Endothelial cell of umbilical vein (primary cell): ENCODE measurements around the gene RABL6. TPM values are rescaled to one million over a fixed set of nuclear protein-coding genes. Genes with fewer than 3 reads are reported as not detected.

Experiments used
- BruUV-seq: library from RNA; stranded (reverse); fragments of 400-500 nt; replicated peaks from 2 replicates; lab custom pipeline; 2021; lab: Mats Ljungman, UMichigan
- CTCF ChIA-PET: fragments of 300-600, 350-600 bp; sonication (Branson Sonifier 250); formaldehyde crosslinking; loops from one replicate; lab custom pipeline; 2021; ENCODE audit warnings: antibody characterized with exemption, inconsistent platforms; lab: Charles Lee
- POLR2A ChIA-PET: fragments of 300-600, 350-600 bp; sonication (Branson Sonifier 250); formaldehyde crosslinking; loops from one replicate; lab custom pipeline; 2021; ENCODE audit warnings: antibody characterized with exemption, inconsistent platforms; lab: Charles Lee
- DNase-seq: peaks from one replicate; pipeline ENCODE4 v3.0.0-alpha.2; 2011; ENCODE audit warnings: low read depth, low spot score
- FAIRE-seq: peaks from 2 replicates; lab custom pipeline; 2011; peaks lifted over from hg19 to GRCh38; lab: Jason Lieb, UNC
- H2AFZ ChIP-seq: 2 replicates; pipeline ENCODE4 v1.6.0; 2012; ENCODE audit warnings: low read depth, low read length, control low read depth, inconsistent platforms
- H3K27ac ChIP-seq: 2 replicates; pipeline ENCODE4 v1.5.1; 2011; ENCODE audit warnings: low read depth, mild to moderate bottlenecking, control low read depth, low read length, moderate library complexity; ENCODE audit not compliant: insufficient read depth
- H3K27me3 ChIP-seq, 2 experiments: 2 replicates each; pipeline versions ENCODE4 v1.6.0 to v1.6.1; 2011; ENCODE audit warnings: low read length in 2 of 2, mixed read lengths in 1 of 2; ENCODE audit not compliant: control insufficient read depth in 2 of 2, insufficient read depth in 2 of 2
- H3K36me3 ChIP-seq, 2 experiments: 2 replicates in 1 of 2; 3 replicates in 1 of 2; pipeline ENCODE4 v1.5.1; 2011; ENCODE audit warnings: low read length in 2 of 2, mild to moderate bottlenecking in 1 of 2, moderate library complexity in 1 of 2; ENCODE audit not compliant: control insufficient read depth in 2 of 2, insufficient read depth in 2 of 2; ENCODE audit errors: extremely low read depth in 1 of 2
- H3K4me1 ChIP-seq: 3 replicates; pipeline ENCODE4 v1.5.1; 2011; ENCODE audit warnings: mild to moderate bottlenecking, low read length; ENCODE audit not compliant: control insufficient read depth, insufficient read depth; ENCODE audit errors: extremely low read depth
- H3K4me2 ChIP-seq: 2 replicates; pipeline ENCODE4 v1.6.1; 2011; ENCODE audit warnings: low read length, control low read depth, mixed read lengths; ENCODE audit not compliant: insufficient read depth
- H3K4me3 ChIP-seq, 3 experiments: fragments of 200-600 bp in 1 of 3; sonication (generic), shearing (Covaris generic) in 1 of 3; replicated peaks in 1 of 3; 2 replicates each; pipeline ENCODE4 v1.5.1; 2011 to 2016; ENCODE audit warnings: control low read depth in 3 of 3, low read length in 3 of 3, mild to moderate bottlenecking in 2 of 3, inconsistent platforms in 1 of 3, low read depth in 1 of 3, moderate library complexity in 1 of 3; ENCODE audit not compliant: insufficient read depth in 1 of 3
- H3K79me2 ChIP-seq: 2 replicates; pipeline ENCODE4 v1.6.0; 2012; ENCODE audit warnings: low read length, inconsistent platforms; ENCODE audit not compliant: control insufficient read depth, insufficient read depth
- H3K9ac ChIP-seq: replicated peaks from 2 replicates; pipeline ENCODE3; 2011; ENCODE audit warnings: low read length, control low read depth; ENCODE audit not compliant: insufficient read depth; ENCODE audit errors: extremely low read depth
- H3K9me1 ChIP-seq: replicated peaks from 3 replicates; pipeline ENCODE4 v1.6.0; 2011; ENCODE audit warnings: mild to moderate bottlenecking, low read length; ENCODE audit not compliant: control insufficient read depth, insufficient read depth; ENCODE audit errors: extremely low read depth
- H3K9me3 ChIP-seq: replicated peaks from 2 replicates; pipeline ENCODE4 v1.5.1; 2012; ENCODE audit warnings: low read length, inconsistent platforms; ENCODE audit not compliant: control insufficient read depth, insufficient read depth
- H4K20me1 ChIP-seq: replicated peaks from 2 replicates; pipeline ENCODE3; 2011; ENCODE audit warnings: mild to moderate bottlenecking, low read length; ENCODE audit not compliant: control insufficient read depth, insufficient read depth; ENCODE audit errors: extremely low read depth
- CTCF ChIP-seq, 2 donors: IDR thresholded peaks; 1 replicate in 1 of 2; 2 replicates in 1 of 2; pipeline ENCODE4 v1.5.1; 2011; ENCODE audit warnings: low read length in 2 of 2, mild to moderate bottlenecking in 2 of 2, moderate library complexity in 2 of 2, control low read depth in 1 of 2, inconsistent platforms in 1 of 2, low read depth in 1 of 2; ENCODE audit not compliant: insufficient read depth in 1 of 2; ENCODE audit errors: extremely low read depth in 1 of 2
- EZH2 ChIP-seq: IDR thresholded peaks from 2 replicates; pipeline ENCODE4 v1.6.1; 2012; ENCODE audit warnings: borderline replicate concordance, low read depth, mild to moderate bottlenecking, moderate library complexity, low read length, inconsistent platforms; ENCODE audit not compliant: severe bottlenecking
- FOS ChIP-seq: IDR thresholded peaks from 2 replicates; pipeline ENCODE4 v1.6.1; 2011; ENCODE audit warnings: mild to moderate bottlenecking, low read length, moderate library complexity, borderline replicate concordance; ENCODE audit not compliant: insufficient read depth
- GATA2 ChIP-seq: IDR thresholded peaks from 2 replicates; pipeline ENCODE4 v1.7.0; 2011; ENCODE audit warnings: low read depth, mild to moderate bottlenecking, moderate library complexity, mixed read lengths, low read length; ENCODE audit not compliant: insufficient read length, insufficient read depth
- JUN ChIP-seq: IDR thresholded peaks from 2 replicates; pipeline ENCODE4 v1.6.1; 2011; ENCODE audit warnings: borderline replicate concordance, low read depth; ENCODE audit not compliant: insufficient read length, insufficient read depth
- MAX ChIP-seq: IDR thresholded peaks from 2 replicates; pipeline ENCODE4 v1.6.1; 2011; ENCODE audit not compliant: insufficient read depth, insufficient read length
- MYC ChIP-seq: IDR thresholded peaks from one replicate; pipeline ENCODE4 v1.6.1; 2011; ENCODE audit warnings: mild to moderate bottlenecking, low read depth, low read length
- POLR2A ChIP-seq: IDR thresholded peaks from 2 replicates; pipeline ENCODE4 v1.6.1; 2012; ENCODE audit warnings: low read depth, mild to moderate bottlenecking, control low read depth, low read length
- POLR2AphosphoS5 ChIP-seq: IDR thresholded peaks from 2 replicates; pipeline ENCODE4 v1.6.1; 2012; ENCODE audit warnings: low read depth, mild to moderate bottlenecking, control low read depth, low read length, moderate library complexity; ENCODE audit not compliant: insufficient read depth
- dilution Hi-C: fragments of 300-500 bp; cut with MboI; formaldehyde crosslinking; loops from one replicate; pipeline ENCODE4 v1.15.0; 2019; ENCODE audit warnings: low sequenced_read_pairs; ENCODE audit not compliant: extremely low pct_ligation_motif_present
- intact Hi-C: fragments of 100-400 bp; cut with micrococcal nuclease; formaldehyde crosslinking; loops from one replicate; pipeline ENCODE4 v1.10.0; 2022
- polyA plus RNA-seq, 4 experiments: library from polyadenylated mRNA; depleted of rRNA in 3 of 4; stranded (reverse) in 3 of 4; unstranded in 1 of 4; fragments of >200 nt; gene quantifications; 2 replicates each; pipeline versions ENCODE4 v1.2.1 to v1.2.3, GENCODE V29; 2011 to 2012; ENCODE audit warnings: missing spikeins in 1 of 4
- total RNA-seq: library from RNA; stranded (reverse); gene quantifications from 2 replicates; pipeline ENCODE4 v1.2.3, GENCODE V29; 2021

Gene RABL6
- total and polyA plus RNA-seq, 2 donors (not counting 3 experiments of a cell fraction or from before 2014, with no cell fraction given) = 60.8 to 112 TPM

- ChIA-PET POLR2A (no interaction called here), CTCF (no interaction called here)
- H3K4me1 ChIP-seq = no peaks in the 10 kb centered on the region
- H3K27ac ChIP-seq = no peak overlapping the region
- H3K4me2 ChIP-seq = no peak overlapping the region
- intact Hi-C loops (no loop called here), dilution Hi-C loops (no loop called here)
- FAIRE-seq (no peak), DNase-seq (no peak)
- no peaks in the 10 kb centered on the region for H4K20me1 ChIP-seq
- BruUV-seq = no TSS peak
- no peaks in the 10 kb centered on the region for H3K27me3 ChIP-seq
- H3K9me3 ChIP-seq = no peaks in the 10 kb centered on the region
- peaks cover 0 to 6% of the 10 kb centered on the region in 2 experiments for H3K36me3 ChIP-seq
- H3K4me3 ChIP-seq = no peak overlapping the region
- TF ChIP-seq MAX (no peak), EZH2 (no peak), CTCF (IDR thresholded peaks at IDR 0.05; ENCODE audit: extremely low read depth in 1 of 2, insufficient read depth in 1 of 2, low read depth in 1 of 2, low read length in 2 of 2) (no peak), JUN (no peak), MYC (no peak), POLR2A (no peak), FOS (no peak), POLR2AphosphoS5 (no peak), GATA2 (no peak)
- H3K9ac ChIP-seq = no peak overlapping the region
- no peaks in the 10 kb centered on the region for H3K9me1 ChIP-seq
- H3K79me2 ChIP-seq = no peaks in the 10 kb centered on the region
- no peak overlapping the region for H2AFZ ChIP-seq
Observed at GRCh38 chr9:136857166-136857565, 49.4 kb downstream of the RABL6 start.
